ENCODE measurements around the gene LIN7A.
"Not testable (repeated sequence)": the region's sequence is repeated elsewhere in the genome, so short reads cannot be mapped to it uniquely, and the experiment has no call there.

The LIN7A gene

GRCh38 chr12:80917651-80918050 lies 20.1 kb downstream of the LIN7A start:
- DNase-seq: no peak

GRCh38 chr12:80912901-80913770 lies 24.6 kb downstream of the LIN7A start:
- no peak for DNase-seq

GRCh38 chr12:80909370-80909769 lies 28.4 kb downstream of the LIN7A start:
- no peak for DNase-seq

GRCh38 chr12:80902711-80903110 lies 35.0 kb downstream of the LIN7A start:
- no peak for DNase-seq

GRCh38 chr12:80901661-80902060 lies 36.1 kb downstream of the LIN7A start:
- DNase-seq: no peak

GRCh38 chr12:80895240-80895639 lies 42.5 kb downstream of the LIN7A start:
- DNase-seq: no peak

GRCh38 chr12:80894179-80894578 lies 43.6 kb downstream of the LIN7A start:
- no peak for DNase-seq

- DNase-seq: no peak
These were observed 44.9 kb downstream of the LIN7A start for GRCh38 chr12:80892597-80893445.

- DNase-seq: no peak
These were observed 53.1 kb downstream of the LIN7A start for GRCh38 chr12:80884651-80885050.

- DNase-seq: no peak
These were observed 56.6 kb downstream of the LIN7A start for GRCh38 chr12:80881106-80881505.

- not testable (repeated sequence) for DNase-seq
These were observed 59.3 kb downstream of the LIN7A start for GRCh38 chr12:80878452-80878851.

- DNase-seq: peak; percentile 18
These were observed 59.9 kb downstream of the LIN7A start for GRCh38 chr12:80877721-80878265.

GRCh38 chr12:80872053-80872452 lies 65.7 kb downstream of the LIN7A start:
- no peak for DNase-seq

GRCh38 chr12:80869264-80869663 lies 68.5 kb downstream of the LIN7A start:
- DNase-seq: no peak

GRCh38 chr12:80868576-80868975 lies 69.2 kb downstream of the LIN7A start:
- DNase-seq: no peak

GRCh38 chr12:80867941-80868340 lies 69.8 kb downstream of the LIN7A start:
- no peak for DNase-seq

- no peak for DNase-seq
These were observed 73.5 kb downstream of the LIN7A start for GRCh38 chr12:80864046-80864735.

GRCh38 chr12:80862531-80862930 lies 75.2 kb downstream of the LIN7A start:
- no peak for DNase-seq

- DNase-seq: no peak
These were observed 75.9 kb downstream of the LIN7A start for GRCh38 chr12:80861641-80862378.

- no peak for DNase-seq
These were observed 76.8 kb downstream of the LIN7A start for GRCh38 chr12:80860928-80861327.

- DNase-seq: no peak
These were observed 77.5 kb downstream of the LIN7A start for GRCh38 chr12:80860206-80860605.

- DNase-seq: peak; percentile 37
These were observed 79.4 kb downstream of the LIN7A start for GRCh38 chr12:80858356-80858755.
